ENCODE measurements around the gene CNTNAP2.

CNTNAP2 gene

DNA sequence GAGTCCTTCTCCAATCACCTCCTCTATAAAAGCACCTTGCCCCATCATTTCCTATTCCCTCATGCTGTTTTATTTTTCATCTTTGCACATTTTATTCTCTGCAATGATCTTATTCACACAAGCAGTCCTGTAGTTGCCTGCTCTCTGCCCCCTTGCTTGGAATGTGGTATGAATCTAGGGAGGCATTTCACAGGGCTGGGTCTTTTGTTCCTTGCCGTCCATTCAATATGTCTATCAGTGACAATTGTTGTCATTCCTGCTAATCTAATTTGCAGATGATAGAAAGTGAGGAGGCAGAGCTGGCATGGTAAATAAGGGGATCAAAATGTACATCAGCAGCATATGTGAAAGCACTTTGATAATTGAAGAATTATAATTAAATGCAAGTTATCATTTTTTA lies 2227.8 kb downstream of the CNTNAP2 start:
- Histone ChIP-seq H3K36me3 (no peaks in the 10 kb centered on the region), H4K20me1 (no peaks in the 10 kb centered on the region), H3K9ac (no peak overlapping the region), H3K4me2 (no peak overlapping the region), H3K9me3 (peaks cover 4% of the 10 kb centered on the region), H3K4me1 (no peaks in the 10 kb centered on the region), H3K4me3 (no peak overlapping the region), H3K27me3 (peaks cover 15% of the 10 kb centered on the region), H3K27ac (no peak overlapping the region)
- TF ChIP-seq Cebpa-rat (IDR thresholded peaks at IDR 0.05): no peak

DNA sequence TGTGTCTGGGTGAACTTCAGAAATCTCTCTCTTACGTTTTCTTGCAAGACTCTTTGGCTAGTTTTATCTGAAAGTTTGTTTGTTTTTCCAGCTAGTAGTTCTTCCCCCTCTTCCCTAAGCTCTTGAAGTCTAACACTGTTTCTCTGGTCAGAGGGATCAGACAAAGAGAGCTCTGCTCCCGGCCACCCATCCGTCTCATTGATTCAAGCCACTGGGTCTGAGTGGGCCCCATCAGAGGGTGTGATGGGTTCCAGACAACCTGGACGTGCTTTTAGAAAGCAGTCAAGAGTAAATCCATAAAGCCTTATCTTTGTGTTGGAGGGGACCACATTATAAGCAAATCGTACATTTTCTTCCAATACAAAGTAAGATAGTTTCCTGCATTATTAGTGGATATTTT lies 2231.4 kb downstream of the CNTNAP2 start:
- H3K4me3 ChIP-seq: no peak overlapping the region
- H3K4me1 ChIP-seq: no peaks in the 10 kb centered on the region
- H3K9ac ChIP-seq: no peak overlapping the region
- H3K27me3 ChIP-seq: no peaks in the 10 kb centered on the region
- H3K36me3 ChIP-seq: no peaks in the 10 kb centered on the region
- H4K20me1 ChIP-seq: no peaks in the 10 kb centered on the region
- H3K27ac ChIP-seq: no peak overlapping the region
- TF ChIP-seq Cebpa-rat (IDR thresholded peaks at IDR 0.05): no peak
- H3K4me2 ChIP-seq: no peak overlapping the region
- no peaks in the 10 kb centered on the region for H3K9me3 ChIP-seq

DNA sequence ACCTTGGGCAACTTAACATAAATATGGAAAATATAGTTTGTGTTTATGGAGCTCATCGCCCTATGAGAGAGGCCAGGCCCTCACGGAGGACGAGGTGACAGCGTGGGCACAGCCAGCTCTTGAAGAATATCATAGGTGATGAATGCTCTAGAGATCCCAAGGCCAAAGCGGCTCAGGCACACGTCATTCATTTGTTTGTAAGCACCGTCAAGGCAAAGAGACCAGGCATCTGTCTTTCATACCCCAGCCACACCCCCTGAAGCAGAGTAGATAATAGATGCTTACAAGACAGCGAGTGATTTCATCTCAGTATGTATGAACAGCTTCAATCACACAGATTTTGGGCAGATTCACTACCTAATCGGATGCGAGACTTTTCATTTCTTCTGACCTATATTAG lies 2231.9 kb downstream of the CNTNAP2 start:
- TF ChIP-seq Cebpa-rat (IDR thresholded peaks at IDR 0.05): no peak
- H3K36me3 ChIP-seq: no peaks in the 10 kb centered on the region
- H3K4me1 ChIP-seq: no peaks in the 10 kb centered on the region
- no peak overlapping the region for H3K9ac ChIP-seq
- no peak overlapping the region for H3K27ac ChIP-seq
- H4K20me1 ChIP-seq: no peaks in the 10 kb centered on the region
- H3K4me3 ChIP-seq: no peak overlapping the region
- no peaks in the 10 kb centered on the region for H3K9me3 ChIP-seq
- no peak overlapping the region for H3K4me2 ChIP-seq
- no peaks in the 10 kb centered on the region for H3K27me3 ChIP-seq

DNA sequence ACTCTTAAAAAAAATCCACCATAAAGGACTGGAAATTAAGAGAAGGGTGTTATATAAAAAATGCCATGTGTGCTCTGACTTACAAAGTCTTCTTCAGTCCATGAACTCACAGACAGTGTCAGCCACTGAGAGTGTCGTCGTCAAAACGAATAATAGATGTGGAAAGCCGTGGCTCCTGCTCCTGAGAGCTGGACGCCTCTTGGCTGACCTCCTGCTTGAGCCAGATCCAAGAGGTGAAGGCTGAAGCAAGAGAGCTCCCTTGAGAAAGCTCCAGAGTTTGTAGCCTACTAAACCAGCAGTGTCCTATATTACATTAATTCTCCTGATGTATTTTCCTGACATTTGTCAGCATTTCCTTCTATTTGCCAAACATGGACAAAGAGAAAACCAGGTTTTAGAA lies 2239.7 kb downstream of the CNTNAP2 start:
- TF ChIP-seq Cebpa-rat (IDR thresholded peaks at IDR 0.05): no peak
- H3K4me1 ChIP-seq: no peaks in the 10 kb centered on the region
- H3K36me3 ChIP-seq: no peaks in the 10 kb centered on the region
- no peaks in the 10 kb centered on the region for H3K27me3 ChIP-seq
- H3K4me2 ChIP-seq: no peak overlapping the region
- H3K4me3 ChIP-seq: no peak overlapping the region
- H3K9me3 ChIP-seq: no peaks in the 10 kb centered on the region
- no peak overlapping the region for H3K9ac ChIP-seq
- no peak overlapping the region for H3K27ac ChIP-seq
- H4K20me1 ChIP-seq: no peaks in the 10 kb centered on the region

DNA sequence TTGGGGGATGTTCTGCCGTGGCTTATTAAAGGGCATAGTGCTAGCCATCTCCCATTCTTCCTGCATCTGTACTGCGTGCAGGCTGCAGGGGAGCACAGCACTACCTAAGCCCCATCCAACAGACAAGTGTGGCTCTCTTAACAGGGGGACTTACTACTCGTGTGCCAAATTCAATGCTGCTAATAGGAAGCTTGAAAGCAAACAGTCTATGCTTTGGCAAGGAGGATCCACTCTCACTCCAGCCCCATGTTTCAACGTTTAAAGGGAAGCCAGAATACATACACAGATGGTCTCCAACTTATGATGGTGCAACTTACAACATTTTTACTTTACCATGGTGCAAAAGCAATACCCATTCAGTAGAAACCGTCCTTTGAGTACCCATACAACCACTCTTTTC lies 2245.9 kb downstream of the CNTNAP2 start:
- Histone ChIP-seq H3K27ac (no peak overlapping the region), H4K20me1 (no peaks in the 10 kb centered on the region), H3K4me2 (no peak overlapping the region), H3K4me1 (no peaks in the 10 kb centered on the region), H3K9ac (no peak overlapping the region), H3K27me3 (no peaks in the 10 kb centered on the region), H3K4me3 (no peak overlapping the region), H3K9me3 (peaks cover 10% of the 10 kb centered on the region; the same call in 1 of the 2 replicates), H3K36me3 (no peaks in the 10 kb centered on the region)
- TF ChIP-seq Cebpa-rat (IDR thresholded peaks at IDR 0.05): no peak

DNA sequence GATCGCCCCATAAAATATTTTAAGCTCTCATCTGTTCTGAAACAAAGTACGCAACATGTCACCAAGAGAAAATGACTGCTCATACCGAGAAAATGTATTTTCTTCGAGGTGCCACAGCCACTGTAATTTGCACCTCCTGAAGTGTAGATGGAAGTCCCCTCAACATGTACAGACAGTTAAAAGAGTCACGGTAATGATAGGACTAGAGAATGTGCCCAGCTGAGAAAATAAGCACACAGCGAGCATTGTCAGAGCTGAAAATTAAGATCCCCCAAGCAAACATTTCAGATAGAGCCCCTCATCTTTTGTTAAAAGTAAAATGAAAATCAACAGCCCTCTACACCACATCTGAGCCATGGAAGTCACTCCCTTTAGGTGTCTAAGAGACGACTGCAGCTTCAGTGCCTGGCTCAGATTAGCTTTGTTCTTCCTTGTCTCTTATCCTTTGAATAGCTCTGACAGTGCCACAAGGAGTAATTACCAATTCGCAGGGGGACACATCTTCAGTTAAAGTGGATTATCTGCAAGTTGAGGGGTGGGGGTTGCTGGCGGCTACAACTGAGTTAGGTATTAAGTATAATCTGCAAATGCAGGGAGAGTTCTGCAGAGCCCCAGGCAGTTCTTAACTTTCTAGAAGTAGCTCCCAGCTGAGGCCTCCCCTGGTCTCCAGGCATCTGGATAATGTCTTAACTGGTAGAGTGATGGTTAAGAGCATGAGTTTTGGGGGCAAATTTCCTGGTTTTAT lies 2251.3 kb downstream of the CNTNAP2 start:
- TF ChIP-seq Cebpa-rat (IDR thresholded peaks at IDR 0.05): no peak
- Histone ChIP-seq H3K27ac (no peak overlapping the region), H3K4me2 (no peak overlapping the region), H3K27me3 (no peaks in the 10 kb centered on the region), H4K20me1 (no peaks in the 10 kb centered on the region), H3K4me1 (no peaks in the 10 kb centered on the region), H3K4me3 (no peak overlapping the region), H3K9me3 (peaks cover 27% of the 10 kb centered on the region), H3K9ac (no peak overlapping the region), H3K36me3 (no peaks in the 10 kb centered on the region)

DNA sequence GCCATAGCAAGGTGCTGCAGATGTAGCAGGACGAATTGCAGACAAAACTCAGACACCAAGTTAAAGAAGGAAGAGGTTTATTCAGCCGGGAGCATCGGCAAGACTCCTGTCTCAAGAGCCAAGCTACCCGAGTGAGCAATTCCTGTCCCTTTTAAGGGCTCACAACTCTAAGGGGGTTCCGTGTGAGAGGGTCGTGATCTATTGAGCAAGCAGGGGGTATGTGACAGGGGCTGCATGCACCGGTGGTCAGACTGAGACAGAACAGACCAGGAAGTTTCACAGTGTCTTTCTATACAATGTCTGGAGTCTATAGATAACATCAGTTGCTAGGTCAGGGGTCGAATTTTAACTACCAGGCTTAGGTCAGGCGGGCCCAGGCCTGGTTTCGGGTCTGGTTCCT lies 2252.0 kb downstream of the CNTNAP2 start:
- Histone ChIP-seq H3K4me2 (no peak overlapping the region), H3K9me3 (peaks cover 27% of the 10 kb centered on the region), H3K27me3 (no peaks in the 10 kb centered on the region), H3K4me1 (no peaks in the 10 kb centered on the region), H3K36me3 (no peaks in the 10 kb centered on the region), H3K9ac (no peak overlapping the region), H3K27ac (no peak overlapping the region), H4K20me1 (no peaks in the 10 kb centered on the region), H3K4me3 (no peak overlapping the region)
- TF ChIP-seq Cebpa-rat (IDR thresholded peaks at IDR 0.05): no peak

DNA sequence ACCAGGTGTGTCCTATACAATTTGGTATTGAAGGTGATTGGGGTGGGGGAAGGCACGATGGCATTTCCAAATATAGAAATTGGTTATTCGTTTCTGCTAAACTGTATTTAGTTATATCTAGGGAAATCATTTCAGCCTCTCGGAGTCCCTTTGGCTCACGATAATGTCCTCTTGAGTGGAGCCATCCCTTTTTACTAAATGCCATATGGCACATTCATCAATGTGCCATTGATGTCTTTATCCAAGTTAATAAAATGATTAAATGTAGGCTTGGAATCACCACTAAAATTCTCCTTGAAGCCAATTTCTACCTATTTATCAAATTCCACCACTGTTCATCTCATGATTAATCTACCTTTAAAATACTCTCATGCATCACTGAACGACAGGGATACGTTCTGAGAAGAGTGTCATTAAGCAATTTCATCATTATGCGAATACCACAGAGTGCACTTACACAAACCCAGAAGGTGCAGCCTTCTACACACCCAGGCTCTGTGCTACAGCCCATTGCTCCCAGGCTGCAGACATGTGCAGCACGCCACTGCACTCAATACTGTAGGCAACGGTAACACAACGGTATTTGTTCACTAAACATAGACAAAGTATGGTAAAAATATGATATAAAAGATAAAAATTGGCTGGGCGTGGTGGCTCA lies 2254.8 kb downstream of the CNTNAP2 start:
- Histone ChIP-seq H3K4me1 (no peaks in the 10 kb centered on the region), H3K9ac (no peak overlapping the region), H4K20me1 (no peaks in the 10 kb centered on the region), H3K4me2 (no peak overlapping the region), H3K36me3 (no peaks in the 10 kb centered on the region), H3K27me3 (no peaks in the 10 kb centered on the region), H3K4me3 (no peak overlapping the region), H3K27ac (no peak overlapping the region), H3K9me3 (peaks cover 17% of the 10 kb centered on the region)
- TF ChIP-seq Cebpa-rat (IDR thresholded peaks at IDR 0.05): no peak

DNA sequence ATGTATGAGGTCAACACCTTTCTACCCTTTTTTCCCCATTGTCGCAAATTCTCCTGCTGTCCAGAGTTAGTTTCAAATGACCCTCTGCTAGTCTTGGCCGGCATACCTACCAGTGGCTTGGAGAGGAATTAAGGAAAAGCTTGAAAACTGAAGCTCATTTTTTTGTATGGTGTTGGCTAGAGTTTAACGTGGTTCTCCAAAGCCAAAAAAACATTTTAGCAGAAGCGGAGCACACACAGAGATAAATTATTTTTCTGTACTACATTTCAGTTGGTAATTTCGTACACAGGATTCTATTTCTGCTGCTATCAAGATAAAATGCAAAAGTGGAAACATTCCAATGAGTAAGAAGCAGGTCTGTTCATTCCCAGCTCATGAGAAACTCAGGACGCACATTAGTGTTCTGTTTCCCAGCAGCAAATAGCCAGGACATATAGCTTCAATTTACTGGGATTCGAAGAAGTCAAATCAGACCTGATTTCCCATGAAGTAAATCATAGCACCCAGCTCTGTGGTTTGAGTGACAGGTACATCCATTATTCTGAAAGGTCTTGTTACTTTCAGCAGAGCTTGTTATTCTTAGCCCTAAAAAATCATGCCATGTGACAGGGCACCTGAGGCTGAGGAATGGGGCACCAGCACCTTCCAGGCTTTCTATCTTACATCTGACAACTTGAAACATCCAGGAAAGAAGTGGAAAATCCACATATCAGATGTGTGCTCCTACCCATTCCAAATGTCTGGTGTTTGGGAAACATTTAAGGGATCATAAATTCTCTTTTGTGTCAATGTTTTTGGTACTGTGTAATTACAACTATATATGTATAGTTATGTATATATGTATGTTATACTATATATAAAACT lies 2258.0 kb downstream of the CNTNAP2 start:
- Histone ChIP-seq H3K27me3 (no peaks in the 10 kb centered on the region), H3K27ac (no peak overlapping the region), H4K20me1 (no peaks in the 10 kb centered on the region), H3K36me3 (no peaks in the 10 kb centered on the region), H3K9ac (no peak overlapping the region), H3K4me1 (no peaks in the 10 kb centered on the region), H3K9me3 (no peaks in the 10 kb centered on the region), H3K4me3 (no peak overlapping the region), H3K4me2 (no peak overlapping the region)
- no peak for TF ChIP-seq Cebpa-rat (IDR thresholded peaks at IDR 0.05)

DNA sequence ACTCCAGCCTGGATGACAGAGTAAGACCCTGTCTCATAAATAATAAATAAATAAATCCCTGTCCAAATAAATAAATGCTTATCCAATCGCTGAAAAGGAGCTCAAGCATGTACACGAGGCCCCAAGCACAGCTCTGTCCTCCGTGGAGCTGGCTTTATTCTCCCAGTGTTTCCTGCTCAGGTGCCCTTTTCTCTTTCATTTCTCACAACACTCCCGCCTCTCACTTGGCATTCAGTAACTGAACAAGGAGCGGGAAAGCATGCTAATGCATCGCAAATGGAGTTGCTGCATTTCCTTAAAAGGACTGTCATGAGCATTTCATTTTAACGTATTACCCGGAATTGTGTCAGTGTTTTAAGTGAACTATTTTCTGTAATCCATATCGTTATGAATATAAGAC lies 2263.1 kb downstream of the CNTNAP2 start:
- Histone ChIP-seq H3K4me2 (no peak overlapping the region), H3K27me3 (no peaks in the 10 kb centered on the region), H3K27ac (no peak overlapping the region), H3K4me1 (no peaks in the 10 kb centered on the region), H4K20me1 (no peaks in the 10 kb centered on the region), H3K9ac (no peak overlapping the region), H3K4me3 (no peak overlapping the region), H3K9me3 (peaks cover 17% of the 10 kb centered on the region), H3K36me3 (no peaks in the 10 kb centered on the region)
- TF ChIP-seq Cebpa-rat (IDR thresholded peaks at IDR 0.05): no peak
